CD4-positive, alpha-beta T cell treated with Interleukin-15 for 1 hour (primary cell): Measurements from ENCODE around the gene MAGED1.
"Not testable (repeated sequence)": the region's sequence is repeated elsewhere in the genome, so short reads cannot be mapped to it uniquely, and the experiment has no call there.

ENCODE experiments used
- DNase-seq: peaks from one replicate; pipeline ENCODE4 v3.0.0-alpha.2; 2020

MAGED1 gene

DNA sequence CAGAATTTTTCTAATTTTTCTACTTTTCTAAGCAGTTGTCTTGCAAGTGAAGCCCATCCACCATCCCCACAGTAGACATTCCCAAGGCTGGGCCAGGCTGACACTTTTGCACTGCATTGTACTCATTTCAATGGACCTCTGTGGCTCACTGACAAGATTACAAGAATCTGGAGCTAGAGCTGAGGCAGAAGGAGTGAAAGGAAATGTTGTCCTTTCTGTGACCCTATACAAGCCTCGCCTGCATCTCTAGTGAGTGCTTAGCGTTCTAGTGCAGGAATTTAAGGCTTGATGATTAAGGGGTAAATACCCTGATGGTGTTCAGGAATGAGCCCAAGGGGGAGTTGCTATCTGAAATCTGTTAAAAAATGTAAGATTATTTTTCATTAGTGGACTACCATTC is 6.3 kb downstream of the MAGED1 start:
- no peak for DNase-seq

DNA sequence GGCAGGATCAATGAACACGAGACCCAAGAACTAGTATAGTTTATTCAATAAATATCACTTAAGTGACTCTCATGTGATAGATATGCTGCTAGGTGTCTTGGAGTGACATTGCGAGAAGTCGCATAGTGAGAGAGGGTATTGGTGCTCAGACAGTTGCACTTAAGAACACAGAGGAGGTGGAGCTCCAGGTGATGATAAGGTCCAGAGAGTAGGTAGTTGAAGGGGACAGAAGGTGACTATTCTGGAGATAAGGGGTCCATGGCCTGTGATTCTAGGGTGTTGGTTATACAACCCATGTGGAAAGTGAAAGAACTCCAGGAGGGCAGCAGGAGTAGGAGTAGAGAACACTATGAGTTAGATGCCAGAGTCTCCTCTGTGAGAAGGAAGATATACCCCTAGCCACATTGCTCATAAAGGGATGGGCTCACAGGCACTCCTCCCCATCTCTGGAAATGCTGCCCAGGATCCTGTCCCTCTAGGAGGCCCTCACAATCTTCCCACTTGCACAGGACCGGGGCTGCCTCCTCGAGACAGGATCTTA is 9.2 kb downstream of the MAGED1 start:
- DNase-seq, result no peak

- not testable (repeated sequence) for DNase-seq
These were observed 11.7 kb downstream of the MAGED1 start for GRCh38 chrX:51905152-51905551.

DNA sequence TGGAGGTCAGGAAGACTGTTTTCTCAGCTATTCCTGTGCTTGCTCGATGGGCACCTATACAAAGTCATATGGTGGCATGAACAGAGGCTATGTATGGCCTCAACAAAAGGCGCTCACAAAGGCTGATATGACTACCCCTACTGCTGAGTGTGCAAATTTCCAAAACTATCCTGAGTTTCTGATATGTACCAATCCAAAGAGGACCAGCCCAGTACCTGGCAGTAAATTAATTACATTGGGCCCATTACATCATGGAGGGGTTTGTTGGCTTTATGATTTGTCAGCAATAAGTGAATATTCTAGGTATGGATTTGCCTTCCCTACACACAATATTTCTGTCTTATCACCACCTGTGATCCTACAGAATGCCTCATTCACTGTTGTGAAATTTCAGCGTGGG is 12.3 kb downstream of the MAGED1 start:
- no peak for DNase-seq

- no peak for DNase-seq
These were observed 24.2 kb downstream of the MAGED1 start for GRCh38 chrX:51917604-51918003.

- DNase-seq, result no peak
These were observed 29.1 kb downstream of the MAGED1 start for GRCh38 chrX:51922561-51922960.

- no peak for DNase-seq
These were observed 38.2 kb downstream of the MAGED1 start for GRCh38 chrX:51931566-51932150.
